Natural killer cell (primary cell): ENCODE measurements around the gene HNRNPC. TPM values are rescaled to one million over a fixed set of nuclear protein-coding genes. Genes with fewer than 3 reads are reported as not detected.

Experiments
- ATAC-seq, 3 donors: fragments of 150-1000 bp in 2 of 3; fragments of 200-7000 bp in 1 of 3; cut with Tn5 transposase; 1 replicate in 1 of 3; 2 replicates in 2 of 3; pipeline ENCODE4 v1.10.0; 2021; ENCODE audit warnings: mild to moderate bottlenecking in 2 of 3, moderate library complexity in 2 of 3
- DNase-seq, 2 donors: peaks; one replicate each; pipeline versions ENCODE4 v3.0.0 to v3.0.0-alpha.2; 2013 to 2021; ENCODE audit warnings: mixed read lengths in 1 of 2
- H3K27ac ChIP-seq: one replicate; pipeline ENCODE4 v1.5.1; 2013; ENCODE audit warnings: mild to moderate bottlenecking, low read length
- H3K27me3 ChIP-seq: one replicate; pipeline ENCODE4 v1.6.1; 2013; ENCODE audit warnings: low read length; ENCODE audit not compliant: control insufficient read depth, insufficient read depth
- H3K36me3 ChIP-seq: one replicate; pipeline ENCODE4 v1.6.1; 2013; ENCODE audit warnings: low read length; ENCODE audit not compliant: control insufficient read depth, insufficient read depth
- H3K4me1 ChIP-seq: one replicate; pipeline ENCODE4 v1.6.1; 2013; ENCODE audit warnings: low read length; ENCODE audit not compliant: control insufficient read depth, insufficient read depth
- H3K4me3 ChIP-seq: one replicate; pipeline ENCODE4 v1.5.1; 2013; ENCODE audit warnings: low read length
- H3K9me3 ChIP-seq: one replicate; pipeline ENCODE4 v1.6.1; 2013; ENCODE audit warnings: low read length; ENCODE audit not compliant: control insufficient read depth, insufficient read depth
- H3K27ac Mint-ChIP-seq, 2 donors: one replicate each; pipeline ENCODE4 v1.8.0; 2022; ENCODE audit warnings: mild to moderate bottlenecking in 2 of 2, mixed read lengths in 2 of 2, moderate library complexity in 1 of 2
- H3K27me3 Mint-ChIP-seq, 2 donors: one replicate each; pipeline ENCODE4 v1.8.0; 2022; ENCODE audit warnings: low read depth in 2 of 2, mixed read lengths in 2 of 2
- H3K36me3 Mint-ChIP-seq: one replicate; pipeline ENCODE4 v1.8.0; 2022; ENCODE audit warnings: mixed read lengths
- H3K4me1 Mint-ChIP-seq, 2 donors: one replicate each; pipeline ENCODE4 v1.8.0; 2022; ENCODE audit warnings: mixed read lengths in 2 of 2
- H3K4me3 Mint-ChIP-seq: one replicate; pipeline ENCODE4 v1.8.0; 2022; ENCODE audit warnings: mild to moderate bottlenecking, moderate library complexity, mixed read lengths
- H3K9me3 Mint-ChIP-seq, 2 donors: one replicate each; pipeline ENCODE4 v1.8.0; 2022; ENCODE audit warnings: mixed read lengths in 2 of 2
- CTCF ChIP-seq: fragments of 200-600 bp; IDR thresholded peaks from one replicate; pipeline ENCODE4 v1.8.0; 2022; ENCODE audit warnings: antibody characterized with exemption
- WGBS: methylation state at CpG from one replicate; pipeline ENCODE4 v1.1.7; 2013; ENCODE audit warnings: missing lambda C conversion rate; ENCODE audit not compliant: insufficient coverage; 5-methylcytosine and 5-hydroxymethylcytosine counted together
- intact Hi-C: fragments of 100-400 bp; cut with micrococcal nuclease; formaldehyde crosslinking; loops from one replicate; pipeline ENCODE4 v1.14.2; 2022
- total RNA-seq, 4 donors: library from RNA; stranded (reverse); fragments of 120-200 nt in 1 of 4; gene quantifications; one replicate each; pipeline versions ENCODE4 v1.2.3 to v1.2.4, GENCODE V29; 2013 to 2022

The HNRNPC gene
- total RNA-seq, 3 donors from 2014 or later (not counting 1 experiment from before 2014, with no cell fraction given): 501 to 547 (median 515) TPM

GRCh38 chr14:21261824-21262223 lies 7.4 kb downstream of the HNRNPC start:
- H3K27me3 Mint-ChIP-seq: no peaks in the 10 kb centered on the region
- peaks cover 80 to 85% of the 10 kb centered on the region in 2 donors for H3K4me1 Mint-ChIP-seq
- DNase-seq (peak in 1 of 2 donors; percentile 12), ATAC-seq (no peak)
- peak overlapping the region; percentile 0 for H3K4me3 Mint-ChIP-seq
- peak overlapping the region; percentile 96 to 97 for H3K27ac Mint-ChIP-seq
- peaks cover 18% of the 10 kb centered on the region for H3K36me3 Mint-ChIP-seq
- no peaks in the 10 kb centered on the region for H3K9me3 ChIP-seq
- 80% methylated on average over 1 of the region's 1 CpG for WGBS
- H3K36me3 ChIP-seq: peaks cover 74% of the 10 kb centered on the region
- no peaks in the 10 kb centered on the region for H3K27me3 ChIP-seq
- peaks cover 56% of the 10 kb centered on the region for H3K4me1 ChIP-seq
- no peaks in the 10 kb centered on the region for H3K9me3 Mint-ChIP-seq
- H3K4me3 ChIP-seq: no peak overlapping the region
- H3K27ac ChIP-seq: no peak overlapping the region
- intact Hi-C loops: loop anchor here (10.0 kb wide), 1 partner anchor 47 kb away; no protein-coding TSS in a partner anchor
- TF ChIP-seq CTCF: no peak

- Histone ChIP-seq H3K9me3 (no peaks in the 10 kb centered on the region), H3K4me1 (peaks cover 52% of the 10 kb centered on the region), H3K36me3 (peaks cover 74% of the 10 kb centered on the region), H3K27me3 (no peaks in the 10 kb centered on the region), H3K27ac (peak overlapping the region; percentile 15), H3K4me3 (no peak overlapping the region)
- Mint-ChIP-seq H3K9me3 (no peaks in the 10 kb centered on the region), H3K27ac (peak overlapping the region; percentile 64 to 70), H3K4me1 (peaks cover 82 to 83% of the 10 kb centered on the region in 2 donors), H3K27me3 (no peaks in the 10 kb centered on the region), H3K4me3 (peak overlapping the region; percentile 42), H3K36me3 (peaks cover 18% of the 10 kb centered on the region)
- 89% methylated on average over 5 of the region's 5 CpGs for WGBS
- no peak for ATAC-seq
- intact Hi-C loops: no loop called here
- DNase-seq: peak in 1 of 2 donors; percentile 18
- TF ChIP-seq CTCF: no peak
These were observed 10.1 kb downstream of the HNRNPC start for GRCh38 chr14:21258889-21259787.

DNA sequence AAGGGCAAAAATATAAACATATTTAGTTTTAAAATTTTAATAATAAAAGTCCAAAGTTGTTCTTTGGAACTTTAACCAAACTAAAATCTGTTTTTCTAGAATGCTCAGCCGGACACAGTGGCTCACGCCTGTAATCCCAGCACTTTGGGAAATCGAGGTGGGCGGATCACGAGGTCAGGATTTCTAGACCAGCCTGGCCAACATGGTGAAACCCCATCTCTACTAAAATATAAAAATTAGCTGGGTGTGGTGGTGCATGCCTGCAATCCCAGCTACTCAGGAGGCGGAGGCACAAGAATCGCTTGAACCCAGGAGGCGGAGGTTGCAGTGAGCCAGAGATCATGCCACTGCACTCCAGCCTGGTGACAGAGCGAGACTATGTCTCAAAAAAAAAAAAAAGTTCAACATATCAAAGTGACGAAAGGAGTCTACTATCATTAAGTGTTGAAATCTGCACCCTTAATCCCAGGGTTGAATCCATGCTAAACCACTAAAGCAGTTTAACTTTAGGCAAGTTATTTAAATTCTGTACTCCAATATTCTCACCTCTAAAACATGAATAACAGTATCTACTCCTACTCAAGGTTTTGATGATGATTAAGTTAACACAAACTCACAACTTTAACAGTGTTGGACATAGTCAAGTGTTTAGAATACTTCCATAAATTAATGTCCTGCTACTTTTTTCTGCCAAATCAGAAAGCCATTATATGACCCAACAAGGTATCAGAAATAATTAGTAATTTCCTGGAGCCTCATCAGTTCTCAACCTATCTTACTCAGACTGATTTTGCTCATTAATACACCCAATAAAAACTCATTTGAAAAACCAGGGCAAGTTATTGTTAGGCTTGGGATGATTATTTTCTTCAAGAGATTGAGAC lies 11.0 kb downstream of the HNRNPC start:
- Mint-ChIP-seq H3K36me3 (peaks cover 18% of the 10 kb centered on the region), H3K27me3 (no peaks in the 10 kb centered on the region), H3K9me3 (no peaks in the 10 kb centered on the region), H3K4me1 (peaks cover 74 to 81% of the 10 kb centered on the region in 2 donors), H3K4me3 (peak overlapping the region; percentile 70), H3K27ac (peak overlapping the region; percentile 64 to 70)
- ATAC-seq: peak in 1 of 3 donors; percentile 3
- Histone ChIP-seq H3K27me3 (no peaks in the 10 kb centered on the region), H3K36me3 (peaks cover 72% of the 10 kb centered on the region), H3K4me1 (peaks cover 54% of the 10 kb centered on the region), H3K4me3 (no peak overlapping the region), H3K9me3 (no peaks in the 10 kb centered on the region), H3K27ac (peak overlapping the region; percentile 36)
- intact Hi-C loops: no loop called here
- WGBS: 64% methylated on average over 10 of the region's 10 CpGs
- TF ChIP-seq CTCF: no peak
- no peak for DNase-seq
